Endothelial cell of umbilical vein (primary cell): ENCODE data around the gene CADPS. TPM values are rescaled to one million over a fixed set of nuclear protein-coding genes. Genes with fewer than 3 reads are reported as not detected.

Experiments used
- BruUV-seq: library from RNA; stranded (reverse); fragments of 400-500 nt; replicated peaks from 2 replicates; lab custom pipeline; 2021; lab: Mats Ljungman, UMichigan
- CTCF ChIA-PET: fragments of 300-600, 350-600 bp; sonication (Branson Sonifier 250); formaldehyde crosslinking; loops from one replicate; lab custom pipeline; 2021; ENCODE audit warnings: antibody characterized with exemption, inconsistent platforms; lab: Charles Lee
- POLR2A ChIA-PET: fragments of 300-600, 350-600 bp; sonication (Branson Sonifier 250); formaldehyde crosslinking; loops from one replicate; lab custom pipeline; 2021; ENCODE audit warnings: antibody characterized with exemption, inconsistent platforms; lab: Charles Lee
- DNase-seq: peaks from one replicate; pipeline ENCODE4 v3.0.0-alpha.2; 2011; ENCODE audit warnings: low read depth, low spot score
- FAIRE-seq: peaks from 2 replicates; lab custom pipeline; 2011; peaks lifted over from hg19 to GRCh38; lab: Jason Lieb, UNC
- H2AFZ ChIP-seq: 2 replicates; pipeline ENCODE4 v1.6.0; 2012; ENCODE audit warnings: low read depth, low read length, control low read depth, inconsistent platforms
- H3K27ac ChIP-seq: 2 replicates; pipeline ENCODE4 v1.5.1; 2011; ENCODE audit warnings: low read depth, mild to moderate bottlenecking, control low read depth, low read length, moderate library complexity; ENCODE audit not compliant: insufficient read depth
- H3K27me3 ChIP-seq, 2 experiments: 2 replicates each; pipeline versions ENCODE4 v1.6.0 to v1.6.1; 2011; ENCODE audit warnings: low read length in 2 of 2, mixed read lengths in 1 of 2; ENCODE audit not compliant: control insufficient read depth in 2 of 2, insufficient read depth in 2 of 2
- H3K36me3 ChIP-seq, 2 experiments: 2 replicates in 1 of 2; 3 replicates in 1 of 2; pipeline ENCODE4 v1.5.1; 2011; ENCODE audit warnings: low read length in 2 of 2, mild to moderate bottlenecking in 1 of 2, moderate library complexity in 1 of 2; ENCODE audit not compliant: control insufficient read depth in 2 of 2, insufficient read depth in 2 of 2; ENCODE audit errors: extremely low read depth in 1 of 2
- H3K4me1 ChIP-seq: 3 replicates; pipeline ENCODE4 v1.5.1; 2011; ENCODE audit warnings: mild to moderate bottlenecking, low read length; ENCODE audit not compliant: control insufficient read depth, insufficient read depth; ENCODE audit errors: extremely low read depth
- H3K4me2 ChIP-seq: 2 replicates; pipeline ENCODE4 v1.6.1; 2011; ENCODE audit warnings: low read length, control low read depth, mixed read lengths; ENCODE audit not compliant: insufficient read depth
- H3K4me3 ChIP-seq, 3 experiments: fragments of 200-600 bp in 1 of 3; sonication (generic), shearing (Covaris generic) in 1 of 3; replicated peaks in 1 of 3; 2 replicates each; pipeline ENCODE4 v1.5.1; 2011 to 2016; ENCODE audit warnings: control low read depth in 3 of 3, low read length in 3 of 3, mild to moderate bottlenecking in 2 of 3, inconsistent platforms in 1 of 3, low read depth in 1 of 3, moderate library complexity in 1 of 3; ENCODE audit not compliant: insufficient read depth in 1 of 3
- H3K79me2 ChIP-seq: 2 replicates; pipeline ENCODE4 v1.6.0; 2012; ENCODE audit warnings: low read length, inconsistent platforms; ENCODE audit not compliant: control insufficient read depth, insufficient read depth
- H3K9ac ChIP-seq: replicated peaks from 2 replicates; pipeline ENCODE3; 2011; ENCODE audit warnings: low read length, control low read depth; ENCODE audit not compliant: insufficient read depth; ENCODE audit errors: extremely low read depth
- H3K9me1 ChIP-seq: replicated peaks from 3 replicates; pipeline ENCODE4 v1.6.0; 2011; ENCODE audit warnings: mild to moderate bottlenecking, low read length; ENCODE audit not compliant: control insufficient read depth, insufficient read depth; ENCODE audit errors: extremely low read depth
- H3K9me3 ChIP-seq: replicated peaks from 2 replicates; pipeline ENCODE4 v1.5.1; 2012; ENCODE audit warnings: low read length, inconsistent platforms; ENCODE audit not compliant: control insufficient read depth, insufficient read depth
- H4K20me1 ChIP-seq: replicated peaks from 2 replicates; pipeline ENCODE3; 2011; ENCODE audit warnings: mild to moderate bottlenecking, low read length; ENCODE audit not compliant: control insufficient read depth, insufficient read depth; ENCODE audit errors: extremely low read depth
- EZH2 ChIP-seq: IDR thresholded peaks from 2 replicates; pipeline ENCODE4 v1.6.1; 2012; ENCODE audit warnings: borderline replicate concordance, low read depth, mild to moderate bottlenecking, moderate library complexity, low read length, inconsistent platforms; ENCODE audit not compliant: severe bottlenecking
- FOS ChIP-seq: IDR thresholded peaks from 2 replicates; pipeline ENCODE4 v1.6.1; 2011; ENCODE audit warnings: mild to moderate bottlenecking, low read length, moderate library complexity, borderline replicate concordance; ENCODE audit not compliant: insufficient read depth
- GATA2 ChIP-seq: IDR thresholded peaks from 2 replicates; pipeline ENCODE4 v1.7.0; 2011; ENCODE audit warnings: low read depth, mild to moderate bottlenecking, moderate library complexity, mixed read lengths, low read length; ENCODE audit not compliant: insufficient read length, insufficient read depth
- JUN ChIP-seq: IDR thresholded peaks from 2 replicates; pipeline ENCODE4 v1.6.1; 2011; ENCODE audit warnings: borderline replicate concordance, low read depth; ENCODE audit not compliant: insufficient read length, insufficient read depth
- MYC ChIP-seq: IDR thresholded peaks from one replicate; pipeline ENCODE4 v1.6.1; 2011; ENCODE audit warnings: mild to moderate bottlenecking, low read depth, low read length
- POLR2A ChIP-seq: IDR thresholded peaks from 2 replicates; pipeline ENCODE4 v1.6.1; 2012; ENCODE audit warnings: low read depth, mild to moderate bottlenecking, control low read depth, low read length
- POLR2AphosphoS5 ChIP-seq: IDR thresholded peaks from 2 replicates; pipeline ENCODE4 v1.6.1; 2012; ENCODE audit warnings: low read depth, mild to moderate bottlenecking, control low read depth, low read length, moderate library complexity; ENCODE audit not compliant: insufficient read depth
- dilution Hi-C: fragments of 300-500 bp; cut with MboI; formaldehyde crosslinking; loops from one replicate; pipeline ENCODE4 v1.15.0; 2019; ENCODE audit warnings: low sequenced_read_pairs; ENCODE audit not compliant: extremely low pct_ligation_motif_present
- intact Hi-C: fragments of 100-400 bp; cut with micrococcal nuclease; formaldehyde crosslinking; loops from one replicate; pipeline ENCODE4 v1.10.0; 2022
- polyA plus RNA-seq, 4 experiments: library from polyadenylated mRNA; depleted of rRNA in 3 of 4; stranded (reverse) in 3 of 4; unstranded in 1 of 4; fragments of >200 nt; gene quantifications; 2 replicates each; pipeline versions ENCODE4 v1.2.1 to v1.2.3, GENCODE V29; 2011 to 2012; ENCODE audit warnings: missing spikeins in 1 of 4
- total RNA-seq: library from RNA; stranded (reverse); gene quantifications from 2 replicates; pipeline ENCODE4 v1.2.3, GENCODE V29; 2021
- TF ChIP-seq, protein P1 (sequence below): IDR thresholded peaks from 2 replicates; pipeline ENCODE4 v1.6.1; 2011; ENCODE audit not compliant: insufficient read depth, insufficient read length
- TF ChIP-seq, protein P2 (sequence below), 2 donors: IDR thresholded peaks; 1 replicate in 1 of 2; 2 replicates in 1 of 2; pipeline ENCODE4 v1.5.1; 2011; ENCODE audit warnings: low read length in 2 of 2, mild to moderate bottlenecking in 2 of 2, moderate library complexity in 2 of 2, control low read depth in 1 of 2, inconsistent platforms in 1 of 2, low read depth in 1 of 2; ENCODE audit not compliant: insufficient read depth in 1 of 2; ENCODE audit errors: extremely low read depth in 1 of 2

CADPS gene
- total and polyA plus RNA-seq, 2 donors (not counting 3 experiments of a cell fraction or from before 2014, with no cell fraction given): not detected

DNA sequence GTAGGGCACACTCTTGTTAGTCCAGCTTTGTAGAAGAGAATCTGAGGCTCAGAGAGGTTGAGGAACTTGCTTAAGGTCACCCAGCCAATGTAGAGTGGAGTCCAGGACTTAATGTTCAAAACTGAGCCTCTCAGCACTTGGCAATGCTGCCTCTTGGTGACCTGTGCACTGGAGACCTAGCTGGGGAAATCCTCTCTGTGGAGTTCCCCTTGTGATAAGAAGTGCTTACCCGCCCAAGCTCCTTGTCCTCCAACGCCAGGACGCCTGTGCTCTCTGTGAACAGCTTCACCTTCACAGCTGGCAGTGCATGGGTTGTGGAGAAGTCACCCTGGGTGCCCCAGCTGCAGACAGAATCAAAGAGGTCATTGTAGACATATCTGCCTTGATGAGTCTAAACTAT, 282.8 kb downstream of the CADPS start:
- H3K36me3 ChIP-seq: no peaks in the 10 kb centered on the region
- H3K9me3 ChIP-seq: no peaks in the 10 kb centered on the region
- CTCF ChIA-PET: interaction anchor here (1.1 kb wide), 1 partner anchor 9 kb away, joined by 4 read pairs; no protein-coding TSS in a partner anchor
- H3K9me1 ChIP-seq: no peaks in the 10 kb centered on the region
- no peak overlapping the region for H3K4me2 ChIP-seq
- BruUV-seq: no TSS peak
- no peak overlapping the region for H3K9ac ChIP-seq
- FAIRE-seq: no peak
- TF ChIP-seq GATA2: no peak
- TF ChIP-seq POLR2AphosphoS5: no peak
- TF ChIP-seq JUN: no peak
- no peak for TF ChIP-seq POLR2A
- no peak for TF ChIP-seq MYC
- TF ChIP-seq, protein P1, sequence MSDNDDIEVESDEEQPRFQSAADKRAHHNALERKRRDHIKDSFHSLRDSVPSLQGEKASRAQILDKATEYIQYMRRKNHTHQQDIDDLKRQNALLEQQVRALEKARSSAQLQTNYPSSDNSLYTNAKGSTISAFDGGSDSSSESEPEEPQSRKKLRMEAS: no peak
- TF ChIP-seq EZH2: no peak
- TF ChIP-seq, protein P2, sequence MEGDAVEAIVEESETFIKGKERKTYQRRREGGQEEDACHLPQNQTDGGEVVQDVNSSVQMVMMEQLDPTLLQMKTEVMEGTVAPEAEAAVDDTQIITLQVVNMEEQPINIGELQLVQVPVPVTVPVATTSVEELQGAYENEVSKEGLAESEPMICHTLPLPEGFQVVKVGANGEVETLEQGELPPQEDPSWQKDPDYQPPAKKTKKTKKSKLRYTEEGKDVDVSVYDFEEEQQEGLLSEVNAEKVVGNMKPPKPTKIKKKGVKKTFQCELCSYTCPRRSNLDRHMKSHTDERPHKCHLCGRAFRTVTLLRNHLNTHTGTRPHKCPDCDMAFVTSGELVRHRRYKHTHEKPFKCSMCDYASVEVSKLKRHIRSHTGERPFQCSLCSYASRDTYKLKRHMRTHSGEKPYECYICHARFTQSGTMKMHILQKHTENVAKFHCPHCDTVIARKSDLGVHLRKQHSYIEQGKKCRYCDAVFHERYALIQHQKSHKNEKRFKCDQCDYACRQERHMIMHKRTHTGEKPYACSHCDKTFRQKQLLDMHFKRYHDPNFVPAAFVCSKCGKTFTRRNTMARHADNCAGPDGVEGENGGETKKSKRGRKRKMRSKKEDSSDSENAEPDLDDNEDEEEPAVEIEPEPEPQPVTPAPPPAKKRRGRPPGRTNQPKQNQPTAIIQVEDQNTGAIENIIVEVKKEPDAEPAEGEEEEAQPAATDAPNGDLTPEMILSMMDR (IDR thresholded peaks at IDR 0.05; ENCODE audit: extremely low read depth in 1 of 2, insufficient read depth in 1 of 2, low read depth in 1 of 2, low read length in 2 of 2): no peak
- no peak for TF ChIP-seq FOS
- DNase-seq: no peak
- H3K4me1 ChIP-seq: peaks cover 17% of the 10 kb centered on the region
- H3K27me3 ChIP-seq: no peaks in the 10 kb centered on the region
- H3K27ac ChIP-seq: no peak overlapping the region
- POLR2A ChIA-PET: no interaction called here
- intact Hi-C loops: no loop called here
- H2AFZ ChIP-seq: no peak overlapping the region
- H3K4me3 ChIP-seq: no peak overlapping the region
- H4K20me1 ChIP-seq: no peaks in the 10 kb centered on the region
- H3K79me2 ChIP-seq: no peaks in the 10 kb centered on the region
- dilution Hi-C loops: no loop called here
